Stimulated activated CD4-positive, alpha-beta T cell treated with anti-CD3 and anti-CD28 coated beads, Interleukin-4, amount 100 ng/mL, for 24 hours (primary cell): ENCODE results near the gene BMPER.
"Not testable (repeated sequence)": the region's sequence is repeated elsewhere in the genome, so short reads cannot be mapped to it uniquely, and the experiment has no call there.

Source experiments
- DNase-seq: peaks from one replicate; pipeline ENCODE4 v3.0.0-alpha.2; 2020

Gene BMPER

GRCh38 chr7:34145603-34146002 lies 240.3 kb downstream of the BMPER start:
- no peak for DNase-seq

GRCh38 chr7:34153656-34154270 lies 248.4 kb downstream of the BMPER start:
- DNase-seq, result no peak

GRCh38 chr7:34155220-34155908 lies 250.0 kb downstream of the BMPER start:
- no peak for DNase-seq

- no peak for DNase-seq
Observed at GRCh38 chr7:34156336-34156735, 251.0 kb downstream of the BMPER start.

GRCh38 chr7:34157137-34157536 lies 251.8 kb downstream of the BMPER start:
- no peak for DNase-seq

GRCh38 chr7:34158368-34159153 lies 253.2 kb downstream of the BMPER start:
- no peak for DNase-seq

- no peak for DNase-seq
Observed at GRCh38 chr7:34160261-34160752, 255.0 kb downstream of the BMPER start.

GRCh38 chr7:34162027-34162565 lies 256.8 kb downstream of the BMPER start:
- DNase-seq, result no peak

- no peak for DNase-seq
Observed at GRCh38 chr7:34162677-34163076, 257.3 kb downstream of the BMPER start.

- no peak for DNase-seq
Observed at GRCh38 chr7:34163956-34164355, 258.6 kb downstream of the BMPER start.

GRCh38 chr7:34165466-34165865 lies 260.1 kb downstream of the BMPER start:
- no peak for DNase-seq

GRCh38 chr7:34165927-34166550 lies 260.7 kb downstream of the BMPER start:
- DNase-seq, result no peak

- no peak for DNase-seq
Observed at GRCh38 chr7:34168013-34168412, 262.7 kb downstream of the BMPER start.

- DNase-seq, result not testable (repeated sequence)
Observed at GRCh38 chr7:34174688-34175616, 269.6 kb downstream of the BMPER start.

GRCh38 chr7:34175837-34176236 lies 270.5 kb downstream of the BMPER start:
- DNase-seq, result no peak

GRCh38 chr7:34177476-34177875 lies 272.1 kb downstream of the BMPER start:
- no peak for DNase-seq

- no peak for DNase-seq
Observed at GRCh38 chr7:34181271-34181958, 276.1 kb downstream of the BMPER start.

GRCh38 chr7:34184466-34184865 lies 279.1 kb downstream of the BMPER start:
- no peak for DNase-seq

- no peak for DNase-seq
Observed at GRCh38 chr7:34187798-34188307, 282.5 kb downstream of the BMPER start.

GRCh38 chr7:34189031-34189430 lies 283.7 kb downstream of the BMPER start:
- no peak for DNase-seq

- DNase-seq, result no peak
Observed at GRCh38 chr7:34190299-34190698, 285.0 kb downstream of the BMPER start.
